ENCODE results near the gene PIGP.

GRCh38 chr21:37030864-37031263, 42.0 kb downstream of the PIGP start:
- TF ChIP-seq SP1 (IDR thresholded peaks at IDR 0.05) (no peak), HDGF (IDR thresholded peaks at IDR 0.05; ENCODE audit: borderline replicate concordance) (no peak), ELF4 (IDR thresholded peaks at IDR 0.05) (no peak), FOXA1 (IDR thresholded peaks at IDR 0.05) (no peak), FOXK2 (IDR thresholded peaks at IDR 0.05) (no peak), LEF1 (IDR thresholded peaks at IDR 0.05; ENCODE audit: borderline replicate concordance) (no peak), L3MBTL2 (conservative IDR thresholded peaks at IDR 0.05) (no peak), FOXM1 (IDR thresholded peaks at IDR 0.05; ENCODE audit: borderline replicate concordance) (no peak), ARNT (IDR thresholded peaks at IDR 0.05) (no peak), TARDBP (IDR thresholded peaks at IDR 0.05) (no peak), ZNF384 (IDR thresholded peaks at IDR 0.05) (no peak), NFRKB (IDR thresholded peaks at IDR 0.05) (no peak), SUZ12 (IDR thresholded peaks at IDR 0.05) (no peak), BHLHE40 (IDR thresholded peaks at IDR 0.05; ENCODE audit: borderline replicate concordance) (no peak)
